HepG2 (cell line): ENCODE measurements around the gene DPEP3. TPM values are rescaled to one million over a fixed set of nuclear protein-coding genes. Genes with fewer than 3 reads are reported as not detected.

ENCODE experiments used
- ATF7 ChIP-seq, 2 experiments: fragments of 450-650 bp in 1 of 2; sonication (generic) in 1 of 2; formaldehyde crosslinking in 1 of 2; IDR thresholded peaks; 2 replicates each; pipeline versions ENCODE4 v1.4.0 to v1.6.1; 2016 to 2020; ENCODE audit warnings: antibody characterized with exemption in 1 of 2, mild to moderate bottlenecking in 1 of 2, missing genetic modification reagents in 1 of 2
- BCL3 ChIP-seq: sonication (generic); formaldehyde crosslinking; IDR thresholded peaks from 2 replicates; pipeline ENCODE4 v1.5.1; 2020; ENCODE audit warnings: mild to moderate bottlenecking, missing genetic modification reagents, moderate library complexity
- CENPX ChIP-seq: sonication (generic); formaldehyde crosslinking; IDR thresholded peaks from 2 replicates; pipeline ENCODE4 v1.9.0; 2021; ENCODE audit warnings: mild to moderate bottlenecking, missing genetic modification reagents, moderate library complexity
- DMAP1 ChIP-seq: IDR thresholded peaks from 2 replicates; pipeline ENCODE4 v1.6.1; 2016
- ETS1 ChIP-seq: sonication (generic); formaldehyde crosslinking; IDR thresholded peaks from 2 replicates; pipeline ENCODE4 v1.4.0; 2020; ENCODE audit warnings: missing genetic modification reagents
- HIVEP1 ChIP-seq: sonication (generic); formaldehyde crosslinking; IDR thresholded peaks from 2 replicates; pipeline ENCODE4 v1.4.0; 2020; ENCODE audit warnings: mild to moderate bottlenecking, missing genetic modification reagents
- JUNB ChIP-seq: sonication (generic); formaldehyde crosslinking; IDR thresholded peaks from 2 replicates; pipeline ENCODE4 v1.8.0; 2022; ENCODE audit warnings: missing genetic modification reagents, mild to moderate bottlenecking, borderline replicate concordance
- KLF6 ChIP-seq: IDR thresholded peaks from 2 replicates; pipeline ENCODE4 v1.8.0; 2016; ENCODE audit warnings: missing biosample characterization, missing genetic modification reagents
- MIXL1 ChIP-seq: IDR thresholded peaks from 2 replicates; pipeline ENCODE4 v1.6.1; 2016
- MTF1 ChIP-seq: sonication (generic); formaldehyde crosslinking; IDR thresholded peaks from 2 replicates; pipeline ENCODE4 v1.5.0; 2020; ENCODE audit warnings: missing genetic modification reagents
- SMYD3 ChIP-seq: sonication (generic); formaldehyde crosslinking; IDR thresholded peaks from 2 replicates; pipeline ENCODE4 v1.8.1; 2023; ENCODE audit warnings: mild to moderate bottlenecking, missing genetic modification reagents
- THAP11 ChIP-seq: IDR thresholded peaks from 2 replicates; pipeline ENCODE4 v1.6.1; 2016; ENCODE audit warnings: missing biosample characterization, missing genetic modification reagents
- TRIM24 ChIP-seq: sonication (generic); formaldehyde crosslinking; IDR thresholded peaks from 2 replicates; pipeline ENCODE4 v1.8.0; 2022; ENCODE audit warnings: mild to moderate bottlenecking, missing genetic modification reagents
- U2AF1 ChIP-seq: fragments of 200-400 bp; formaldehyde crosslinking; optimal IDR thresholded peaks from 2 replicates; pipeline ENCODE3; 2017; ENCODE audit warnings: mild to moderate bottlenecking, low read depth, low read length
- ZNF562 ChIP-seq: sonication (generic); formaldehyde crosslinking; IDR thresholded peaks from 2 replicates; pipeline ENCODE4 v1.8.0; 2022; ENCODE audit warnings: missing genetic modification reagents, borderline replicate concordance
- ZNF597 ChIP-seq: sonication (generic); formaldehyde crosslinking; IDR thresholded peaks from 2 replicates; pipeline ENCODE4 v1.5.0; 2020; ENCODE audit warnings: missing genetic modification reagents
- ZNF747 ChIP-seq: sonication (generic); formaldehyde crosslinking; IDR thresholded peaks from 2 replicates; pipeline ENCODE4 v1.8.1; 2023; ENCODE audit warnings: missing genetic modification reagents, mild to moderate bottlenecking, borderline replicate concordance
- polyA plus RNA-seq, 8 experiments: library from polyadenylated mRNA; depleted of rRNA in 3 of 8; stranded (reverse) in 7 of 8; unstranded in 1 of 8; fragments of >200 nt; fragmentation: Illumina TruSeq in 4 of 8; extraction: Trizol in 4 of 8; gene quantifications; 2 replicates each; pipeline versions ENCODE4 v1.2.1 to v1.2.3, GENCODE V29; 2011 to 2016; ENCODE audit warnings: low read depth in 4 of 8, missing spikeins in 1 of 8, mixed read lengths in 1 of 8; ENCODE audit not compliant: insufficient read depth in 1 of 8
- total RNA-seq, 5 experiments: library from RNA; depleted of rRNA; stranded (reverse); fragments of >200 nt; fragmentation: Illumina TruSeq; extraction: Trizol; gene quantifications; 2 replicates each; pipeline ENCODE4 v1.2.3, GENCODE V29; 2016; ENCODE audit warnings: low read depth in 1 of 5
- TF ChIP-seq, protein P1 (sequence below): sonication (generic); formaldehyde crosslinking; IDR thresholded peaks from 2 replicates; pipeline ENCODE4 v1.4.0; 2020; ENCODE audit warnings: missing genetic modification reagents, borderline replicate concordance
- TF ChIP-seq, protein P2 (sequence below): sonication (generic); formaldehyde crosslinking; IDR thresholded peaks from 2 replicates; pipeline ENCODE4 v1.8.0; 2022; ENCODE audit warnings: missing genetic modification reagents, mild to moderate bottlenecking, borderline replicate concordance

The DPEP3 gene
- total and polyA plus RNA-seq, 2 of the 13 experiments (the other 11 are each of a cell fraction or from before 2014, with no cell fraction given) = not detected

DNA sequence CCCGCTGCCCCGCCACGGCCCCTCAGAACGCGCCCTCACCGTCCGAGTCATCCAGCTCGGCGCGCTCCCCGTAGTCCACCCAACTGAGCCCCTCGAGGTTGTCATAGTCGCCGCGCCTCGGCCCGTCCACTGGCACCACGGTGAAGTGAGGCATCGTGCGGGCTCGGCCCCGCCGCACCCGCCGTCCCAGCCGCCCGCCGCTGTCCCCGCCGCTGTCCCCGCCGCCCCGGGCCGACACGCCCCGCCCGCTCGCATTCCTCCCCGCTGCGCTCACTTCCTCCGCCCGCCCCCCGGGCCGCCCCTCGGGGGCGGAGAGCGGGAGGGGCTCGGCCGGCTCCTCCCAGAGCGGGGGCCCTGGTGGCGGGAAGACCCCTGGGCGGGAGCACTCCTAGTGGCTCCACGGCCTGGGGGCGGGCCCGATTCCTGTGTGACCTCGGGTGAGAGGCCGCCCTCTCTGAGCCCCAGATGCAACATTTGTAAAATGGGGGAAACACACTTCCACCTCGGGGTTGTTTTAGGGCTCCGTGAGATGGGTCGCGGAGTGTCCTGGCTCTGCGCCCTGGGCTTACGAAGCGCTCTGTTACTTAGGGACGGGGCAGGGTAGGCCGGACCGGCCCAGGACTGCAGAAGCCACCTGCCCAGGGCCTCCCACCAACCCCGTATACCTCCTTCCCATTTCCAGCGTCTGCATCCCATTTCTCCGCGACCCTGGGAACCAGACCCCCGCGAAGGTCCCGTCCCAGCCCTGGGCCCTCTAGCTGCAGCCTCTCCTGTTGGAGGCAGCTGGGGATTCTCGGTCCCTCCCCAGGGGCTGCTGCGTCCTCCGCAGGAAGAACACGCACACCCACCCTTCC is 11.7 kb downstream of the DPEP3 start, which contains the start of gene SLC12A4 (continued):
- TF ChIP-seq, protein P1, sequence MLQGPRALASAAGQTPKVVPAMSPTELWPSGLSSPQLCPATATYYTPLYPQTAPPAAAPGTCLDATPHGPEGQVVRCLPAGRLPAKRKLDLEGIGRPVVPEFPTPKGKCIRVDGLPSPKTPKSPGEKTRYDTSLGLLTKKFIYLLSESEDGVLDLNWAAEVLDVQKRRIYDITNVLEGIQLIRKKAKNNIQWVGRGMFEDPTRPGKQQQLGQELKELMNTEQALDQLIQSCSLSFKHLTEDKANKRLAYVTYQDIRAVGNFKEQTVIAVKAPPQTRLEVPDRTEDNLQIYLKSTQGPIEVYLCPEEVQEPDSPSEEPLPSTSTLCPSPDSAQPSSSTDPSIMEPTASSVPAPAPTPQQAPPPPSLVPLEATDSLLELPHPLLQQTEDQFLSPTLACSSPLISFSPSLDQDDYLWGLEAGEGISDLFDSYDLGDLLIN (CRISPR knock-in tag) = 0 out of 2 replicates have a peak, but pooled peaks have one; percentile 29
- 0 out of 2 replicates have a peak, but pooled peaks have one; percentile 5 for TF ChIP-seq ZNF597
- peak; percentile 43; the same call in 1 of the 2 replicates for TF ChIP-seq TRIM24 (CRISPR knock-in tag)
- no peak for TF ChIP-seq JUNB (CRISPR knock-in tag)
- peak; percentile 64; the same call in 1 of the 2 replicates for TF ChIP-seq BCL3
- 0 out of 2 replicates have a peak, but pooled peaks have one; percentile 28 for TF ChIP-seq MTF1 (CRISPR knock-in tag)
- no peak for TF ChIP-seq ZNF562 (CRISPR knock-in tag)
- TF ChIP-seq, protein P2, sequence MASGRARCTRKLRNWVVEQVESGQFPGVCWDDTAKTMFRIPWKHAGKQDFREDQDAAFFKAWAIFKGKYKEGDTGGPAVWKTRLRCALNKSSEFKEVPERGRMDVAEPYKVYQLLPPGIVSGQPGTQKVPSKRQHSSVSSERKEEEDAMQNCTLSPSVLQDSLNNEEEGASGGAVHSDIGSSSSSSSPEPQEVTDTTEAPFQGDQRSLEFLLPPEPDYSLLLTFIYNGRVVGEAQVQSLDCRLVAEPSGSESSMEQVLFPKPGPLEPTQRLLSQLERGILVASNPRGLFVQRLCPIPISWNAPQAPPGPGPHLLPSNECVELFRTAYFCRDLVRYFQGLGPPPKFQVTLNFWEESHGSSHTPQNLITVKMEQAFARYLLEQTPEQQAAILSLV (CRISPR knock-in tag) = no peak
- TF ChIP-seq ZNF747 (CRISPR knock-in tag) = peak; percentile 38; the same call in 1 of the 2 replicates
- TF ChIP-seq ETS1 (CRISPR knock-in tag) = 0 out of 2 replicates have a peak, but pooled peaks have one; percentile 40
- TF ChIP-seq DMAP1 (CRISPR knock-in tag) = 0 out of 2 replicates have a peak, but pooled peaks have one; percentile 39
- no peak; the same call in 1 of the 2 replicates for TF ChIP-seq MIXL1 (CRISPR knock-in tag)
- no peak for TF ChIP-seq CENPX (CRISPR knock-in tag)
- no peak for TF ChIP-seq ATF7 (IDR thresholded peaks at IDR 0.05)
- TF ChIP-seq ATF7 (CRISPR knock-in tag; IDR thresholded peaks at IDR 0.05) = peak; percentile 94
- TF ChIP-seq SMYD3 (CRISPR knock-in tag) = peak; percentile 90; the same call in 1 of the 2 replicates
- TF ChIP-seq THAP11 (CRISPR knock-in tag) = peak; percentile 78
- peak; percentile 60; the same call in 1 of the 2 replicates for TF ChIP-seq KLF6 (CRISPR knock-in tag)
- peak; percentile 96 for TF ChIP-seq HIVEP1 (CRISPR knock-in tag)
- TF ChIP-seq U2AF1 = no peak
